Tibial artery (tissue), 4 donors: ENCODE results near the gene GTPBP6.
"Not testable (repeated sequence)": the region's sequence is repeated elsewhere in the genome, so short reads cannot be mapped to it uniquely, and the experiment has no call there.

Source experiments
- DNase-seq, 2 donors: peaks; one replicate each; pipeline ENCODE4 v3.0.0-alpha.2; 2019
- H3K27ac ChIP-seq, 2 donors: fragments of 200-600 bp; sonication (generic) in 1 of 2; 1 replicate in 1 of 2; 2 replicates in 1 of 2; pipeline ENCODE4 v1.5.1; 2018 to 2019; ENCODE audit warnings: mild to moderate bottlenecking in 1 of 2
- H3K27me3 ChIP-seq, 2 donors: fragments of 200-600 bp; sonication (generic) in 1 of 2; one replicate each; pipeline versions ENCODE4 v1.5.1 to v1.6.0; 2016 to 2019
- H3K36me3 ChIP-seq, 3 donors: fragments of 200-600 bp; sonication (generic) in 2 of 3; one replicate each; pipeline ENCODE4 v1.5.1; 2016 to 2019; ENCODE audit warnings: mild to moderate bottlenecking in 2 of 3
- H3K4me1 ChIP-seq, 4 donors: fragments of 200-600 bp; sonication (generic) in 2 of 4; 1 replicate in 3 of 4; 2 replicates in 1 of 4; pipeline ENCODE4 v1.5.1; 2016 to 2019
- H3K4me3 ChIP-seq, 2 donors: fragments of 200-600 bp; sonication (generic) in 1 of 2; 1 replicate in 1 of 2; 2 replicates in 1 of 2; pipeline ENCODE4 v1.5.1; 2018 to 2019; ENCODE audit warnings: mild to moderate bottlenecking in 2 of 2
- H3K9me3 ChIP-seq, 3 donors: fragments of 200-600 bp; sonication (generic) in 1 of 3; one replicate each; pipeline ENCODE4 v1.5.1; 2016 to 2019
- CTCF ChIP-seq, 2 experiments: fragments of 200-600 bp in 1 of 2; fragments of 450-650 bp in 1 of 2; IDR thresholded peaks; one replicate each; pipeline ENCODE4 v1.5.1; 2017 to 2019; ENCODE audit warnings: antibody characterized with exemption in 2 of 2, mild to moderate bottlenecking in 1 of 2, moderate library complexity in 1 of 2
- intact Hi-C: fragments of 100-400 bp; cut with DNase I; formaldehyde crosslinking; loops from one replicate; pipeline ENCODE4 v1.15.0; 2023; ENCODE audit warnings: low total_unique reads

The GTPBP6 gene

DNA sequence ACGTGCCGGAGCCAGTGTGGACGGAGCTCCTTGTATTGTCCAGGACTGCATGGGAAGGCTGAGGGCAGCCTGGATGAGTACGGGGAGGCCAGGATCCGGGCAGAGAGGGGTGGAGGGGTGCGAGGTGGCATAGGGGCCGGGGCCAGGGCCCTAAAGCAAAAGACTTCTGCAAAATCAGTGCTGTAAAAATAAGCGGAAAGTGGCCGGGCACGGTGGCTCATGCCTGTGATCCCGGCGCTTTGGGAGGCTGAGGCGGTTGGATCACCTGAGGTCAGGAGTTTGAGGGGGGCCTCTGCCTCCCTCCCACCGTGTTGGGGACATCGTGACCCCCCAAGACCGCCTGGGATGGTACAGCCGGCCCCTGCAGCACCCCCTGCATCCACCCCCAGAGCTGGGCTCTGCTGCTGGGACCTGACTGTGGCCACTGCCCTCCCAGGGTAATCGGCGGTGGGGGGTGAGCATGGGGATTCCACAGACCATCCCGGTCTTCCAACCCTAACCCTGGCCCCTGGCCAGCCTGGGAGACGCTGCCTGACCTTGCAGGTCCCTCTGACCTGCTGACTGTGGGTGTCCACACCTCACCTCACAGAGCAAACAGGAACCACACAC is 60.8 kb downstream of the GTPBP6 start:
- H3K4me1 ChIP-seq, result no peaks in the 10 kb centered on the region
- H3K27ac ChIP-seq, result no peak overlapping the region
- H3K27me3 ChIP-seq, result peaks cover 0 to 35% of the 10 kb centered on the region in 2 donors
- no peak for TF ChIP-seq CTCF (IDR thresholded peaks at IDR 0.05)
- H3K4me3 ChIP-seq, result no peak overlapping the region
- no peaks in the 10 kb centered on the region for H3K9me3 ChIP-seq
- no peak for DNase-seq
- intact Hi-C loops, result no loop called here
- no peaks in the 10 kb centered on the region for H3K36me3 ChIP-seq

- H3K4me1 ChIP-seq, H3K36me3 ChIP-seq, intact Hi-C loops, DNase-seq, H3K4me3 ChIP-seq, H3K27ac ChIP-seq, H3K9me3 ChIP-seq: not testable (repeated sequence)
- peaks cover 0 to 35% of the 10 kb centered on the region in 2 donors for H3K27me3 ChIP-seq
These were observed 61.5 kb downstream of the GTPBP6 start for GRCh38 chrX:257054-257453.

DNA sequence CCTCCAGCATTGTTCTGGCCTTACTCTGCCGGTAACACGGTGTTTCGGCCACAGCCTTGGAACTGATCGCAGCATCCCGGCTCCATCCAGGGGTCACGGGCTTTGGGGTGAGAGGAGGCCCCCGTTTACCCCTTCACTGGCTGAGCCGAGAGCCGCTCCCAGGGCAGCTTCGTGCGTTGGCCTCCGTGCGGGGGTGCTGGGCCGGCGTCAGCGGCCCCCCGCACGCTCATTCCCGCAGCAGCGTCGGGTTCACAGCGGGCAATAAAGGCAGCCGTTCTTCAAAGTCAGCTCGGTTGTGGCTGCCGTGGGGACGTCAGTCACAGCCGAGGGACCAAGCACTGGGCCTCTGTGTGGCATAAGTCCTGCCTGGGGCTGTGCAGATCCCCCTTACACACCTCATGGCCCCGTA is 62.7 kb downstream of the GTPBP6 start:
- no peaks in the 10 kb centered on the region for H3K9me3 ChIP-seq
- peaks cover 0 to 29% of the 10 kb centered on the region in 2 donors for H3K27me3 ChIP-seq
- no peak overlapping the region for H3K27ac ChIP-seq
- H3K4me3 ChIP-seq, result no peak overlapping the region
- TF ChIP-seq CTCF (IDR thresholded peaks at IDR 0.05), result no peak
- H3K36me3 ChIP-seq, result no peaks in the 10 kb centered on the region
- intact Hi-C loops, result no loop called here
- H3K4me1 ChIP-seq, result no peaks in the 10 kb centered on the region
- DNase-seq, result no peak
